ENCODE data around the gene SPATA16.

Gene SPATA16

GRCh38 chr3:172856795-172857742, 284.0 kb downstream of the SPATA16 start:
- no peak for DNase-seq (ENCODE audit: low read depth)
- H3K4me3 ChIP-seq (ENCODE audit: control insufficient read depth, low read depth, low read length) = no peak overlapping the region
- TF ChIP-seq, protein P1, sequence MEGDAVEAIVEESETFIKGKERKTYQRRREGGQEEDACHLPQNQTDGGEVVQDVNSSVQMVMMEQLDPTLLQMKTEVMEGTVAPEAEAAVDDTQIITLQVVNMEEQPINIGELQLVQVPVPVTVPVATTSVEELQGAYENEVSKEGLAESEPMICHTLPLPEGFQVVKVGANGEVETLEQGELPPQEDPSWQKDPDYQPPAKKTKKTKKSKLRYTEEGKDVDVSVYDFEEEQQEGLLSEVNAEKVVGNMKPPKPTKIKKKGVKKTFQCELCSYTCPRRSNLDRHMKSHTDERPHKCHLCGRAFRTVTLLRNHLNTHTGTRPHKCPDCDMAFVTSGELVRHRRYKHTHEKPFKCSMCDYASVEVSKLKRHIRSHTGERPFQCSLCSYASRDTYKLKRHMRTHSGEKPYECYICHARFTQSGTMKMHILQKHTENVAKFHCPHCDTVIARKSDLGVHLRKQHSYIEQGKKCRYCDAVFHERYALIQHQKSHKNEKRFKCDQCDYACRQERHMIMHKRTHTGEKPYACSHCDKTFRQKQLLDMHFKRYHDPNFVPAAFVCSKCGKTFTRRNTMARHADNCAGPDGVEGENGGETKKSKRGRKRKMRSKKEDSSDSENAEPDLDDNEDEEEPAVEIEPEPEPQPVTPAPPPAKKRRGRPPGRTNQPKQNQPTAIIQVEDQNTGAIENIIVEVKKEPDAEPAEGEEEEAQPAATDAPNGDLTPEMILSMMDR (IDR thresholded peaks at IDR 0.05; ENCODE audit: control insufficient read depth, insufficient read depth, low read depth, low read length, missing control alignments) = no peak

DNA sequence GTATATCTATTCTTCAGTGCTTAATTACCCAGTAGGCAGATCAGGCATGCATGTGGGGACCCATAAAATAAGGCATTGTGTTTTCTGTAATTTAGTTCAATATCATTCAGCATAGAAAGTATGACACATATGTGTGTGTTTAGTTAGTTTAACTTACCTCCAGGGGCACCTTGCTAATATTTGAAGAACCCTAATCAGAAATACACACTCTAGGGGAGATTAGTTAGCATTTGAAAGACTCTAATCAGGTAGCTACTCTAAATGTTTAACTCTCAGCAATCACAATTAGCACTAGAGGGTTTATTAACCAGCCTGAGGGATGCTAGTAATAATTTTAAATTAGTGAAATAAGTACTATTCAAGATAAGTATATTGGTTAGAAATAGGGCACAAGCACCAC, 286.0 kb downstream of the SPATA16 start:
- DNase-seq (ENCODE audit: low read depth) = no peak

DNA sequence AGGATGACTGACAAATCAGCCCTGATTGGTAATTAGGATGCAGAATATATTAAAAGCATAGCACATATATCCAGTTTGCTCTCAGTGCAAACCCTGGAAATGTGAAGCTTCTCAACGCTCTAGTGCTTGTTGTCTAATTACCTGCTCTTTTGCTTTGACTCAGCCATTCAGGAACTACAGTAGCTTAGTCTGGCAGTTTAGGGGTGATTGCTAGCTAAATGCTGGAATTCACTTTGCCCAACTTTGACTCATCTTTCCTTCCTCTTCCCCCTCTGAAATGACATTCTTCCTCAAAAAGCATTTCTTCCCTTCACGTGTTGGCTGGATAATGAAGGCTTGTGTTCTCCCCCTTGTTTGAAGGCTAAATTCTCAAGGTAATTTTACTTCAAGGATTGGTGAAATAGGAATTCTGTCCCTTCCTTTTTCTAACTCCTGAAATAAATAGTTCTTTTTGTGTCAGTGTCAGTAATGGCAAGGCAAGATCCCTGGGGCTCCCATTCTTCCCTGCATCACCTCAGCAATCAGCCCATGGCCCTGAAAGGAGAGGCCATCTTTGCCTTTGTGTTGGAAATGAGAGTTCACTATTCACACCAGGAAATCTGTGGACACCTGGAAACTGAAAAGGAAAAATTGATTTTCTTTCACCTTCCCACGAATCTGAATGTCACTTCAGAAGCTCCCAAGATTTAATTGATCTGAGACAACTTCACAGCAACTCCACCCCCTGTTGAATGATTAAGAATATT, 286.9 kb downstream of the SPATA16 start:
- H3K4me3 ChIP-seq (ENCODE audit: control insufficient read depth, low read depth, low read length) = no peak overlapping the region
- DNase-seq (ENCODE audit: low read depth) = no peak
- TF ChIP-seq, protein P1 (IDR thresholded peaks at IDR 0.05; ENCODE audit: control insufficient read depth, insufficient read depth, low read depth, low read length, missing control alignments) = no peak

More for the DNA sequence above, 286.0 kb downstream of the SPATA16 start:
- TF ChIP-seq, protein P1 (IDR thresholded peaks at IDR 0.05; ENCODE audit: control insufficient read depth, insufficient read depth, low read depth, low read length, missing control alignments) = no peak
- H3K4me3 ChIP-seq (ENCODE audit: control insufficient read depth, low read depth, low read length) = no peak overlapping the region

DNA sequence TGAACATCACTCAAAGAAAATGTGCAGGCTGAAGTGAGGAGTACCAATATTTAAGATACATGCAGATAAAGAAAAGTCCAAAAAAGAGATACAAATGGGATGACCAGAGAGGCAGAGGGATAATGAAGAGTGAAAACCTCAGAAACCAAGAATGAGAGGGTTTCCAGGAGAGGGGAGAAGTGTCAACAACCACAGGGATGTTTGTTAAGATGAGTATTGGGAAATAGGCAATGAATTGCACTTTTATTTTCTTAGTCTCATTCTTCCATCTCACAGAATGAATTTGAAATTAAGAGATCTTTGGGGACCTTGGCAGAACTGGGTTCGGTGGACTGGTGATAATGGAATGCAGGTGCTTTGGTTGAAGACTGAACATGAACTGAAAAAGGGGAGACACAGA, 288.0 kb downstream of the SPATA16 start:
- no peak overlapping the region for H3K4me3 ChIP-seq (ENCODE audit: control insufficient read depth, low read depth, low read length)
- no peak for DNase-seq (ENCODE audit: low read depth)
- TF ChIP-seq, protein P1 (IDR thresholded peaks at IDR 0.05; ENCODE audit: control insufficient read depth, insufficient read depth, low read depth, low read length, missing control alignments) = no peak

GRCh38 chr3:172848910-172849309, 292.1 kb downstream of the SPATA16 start:
- H3K4me3 ChIP-seq (ENCODE audit: control insufficient read depth, low read depth, low read length) = no peak overlapping the region
- DNase-seq (ENCODE audit: low read depth) = peak; percentile 1
- TF ChIP-seq, protein P1 (IDR thresholded peaks at IDR 0.05; ENCODE audit: control insufficient read depth, insufficient read depth, low read depth, low read length, missing control alignments) = no peak

DNA sequence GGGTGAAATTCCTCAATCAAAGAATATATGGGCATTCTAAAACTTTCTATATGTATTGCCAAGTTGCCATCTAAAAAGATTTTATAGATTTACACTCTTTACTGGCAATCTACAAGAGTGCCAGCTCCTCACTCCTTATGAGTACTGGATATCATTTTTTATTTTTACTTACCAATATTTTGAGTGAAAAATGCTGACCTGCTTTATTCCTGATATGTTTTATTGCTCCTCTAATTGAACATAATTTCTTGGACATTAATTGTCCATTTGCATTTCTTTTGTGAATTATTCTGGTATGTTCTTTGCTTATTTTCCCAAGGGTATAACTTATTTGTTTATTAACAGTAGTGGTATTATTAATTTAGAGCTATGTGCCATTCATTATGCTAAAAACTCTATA, 293.7 kb downstream of the SPATA16 start:
- TF ChIP-seq, protein P1 (IDR thresholded peaks at IDR 0.05; ENCODE audit: control insufficient read depth, insufficient read depth, low read depth, low read length, missing control alignments) = no peak
- DNase-seq (ENCODE audit: low read depth) = no peak
- no peak overlapping the region for H3K4me3 ChIP-seq (ENCODE audit: control insufficient read depth, low read depth, low read length)

Measured in AG09309 (cell line).